HepG2 (cell line): Measurements from ENCODE around the gene MFSD11. TPM values are rescaled to one million over a fixed set of nuclear protein-coding genes. Genes with fewer than 3 reads are reported as not detected.

ENCODE experiments used
- AFF4 ChIP-seq: sonication (generic); formaldehyde crosslinking; IDR thresholded peaks from 2 replicates; pipeline ENCODE4 v1.4.0; 2020; ENCODE audit warnings: missing genetic modification reagents
- KIAA2018 ChIP-seq: sonication (generic); formaldehyde crosslinking; IDR thresholded peaks from 2 replicates; pipeline ENCODE4 v1.5.0; 2020; ENCODE audit warnings: mild to moderate bottlenecking, missing genetic modification reagents, borderline replicate concordance
- ZNF710 ChIP-seq: sonication (generic); formaldehyde crosslinking; IDR thresholded peaks from 2 replicates; pipeline ENCODE4 v1.5.0; 2020; ENCODE audit warnings: mild to moderate bottlenecking, missing genetic modification reagents, borderline replicate concordance
- ZSCAN5A ChIP-seq: sonication (generic); formaldehyde crosslinking; IDR thresholded peaks from 2 replicates; pipeline ENCODE4 v1.8.0; 2022; ENCODE audit warnings: mild to moderate bottlenecking, missing genetic modification reagents, borderline replicate concordance
- polyA plus RNA-seq, 8 experiments: library from polyadenylated mRNA; depleted of rRNA in 3 of 8; stranded (reverse) in 7 of 8; unstranded in 1 of 8; fragments of >200 nt; fragmentation: Illumina TruSeq in 4 of 8; extraction: Trizol in 4 of 8; gene quantifications; 2 replicates each; pipeline versions ENCODE4 v1.2.1 to v1.2.3, GENCODE V29; 2011 to 2016; ENCODE audit warnings: low read depth in 4 of 8, missing spikeins in 1 of 8, mixed read lengths in 1 of 8; ENCODE audit not compliant: insufficient read depth in 1 of 8
- total RNA-seq, 5 experiments: library from RNA; depleted of rRNA; stranded (reverse); fragments of >200 nt; fragmentation: Illumina TruSeq; extraction: Trizol; gene quantifications; 2 replicates each; pipeline ENCODE4 v1.2.3, GENCODE V29; 2016; ENCODE audit warnings: low read depth in 1 of 5

The MFSD11 gene
- total and polyA plus RNA-seq, 2 of the 13 experiments (the other 11 are each of a cell fraction or from before 2014, with no cell fraction given), result 26.1 to 36.3 TPM

GRCh38 chr17:76689859-76690258 lies 48.1 kb upstream of the MFSD11 start (continued):
- TF ChIP-seq KIAA2018 (CRISPR knock-in tag) (no peak), AFF4 (no peak), ZSCAN5A (CRISPR knock-in tag) (no peak), ZNF710 (no peak)
